SIG-M5 treated with dmso at 0.1 percent for 504 hours (cell line): ENCODE results near the gene COPG2.
"Not testable (repeated sequence)": the region's sequence is repeated elsewhere in the genome, so short reads cannot be mapped to it uniquely, and the experiment has no call there.

Experiments used
- DNase-seq: peaks from one replicate; lab custom pipeline; 2025; ENCODE audit not compliant: unreplicated experiment; lab: John Stamatoyannopoulos, UW

The COPG2 gene, protein sequence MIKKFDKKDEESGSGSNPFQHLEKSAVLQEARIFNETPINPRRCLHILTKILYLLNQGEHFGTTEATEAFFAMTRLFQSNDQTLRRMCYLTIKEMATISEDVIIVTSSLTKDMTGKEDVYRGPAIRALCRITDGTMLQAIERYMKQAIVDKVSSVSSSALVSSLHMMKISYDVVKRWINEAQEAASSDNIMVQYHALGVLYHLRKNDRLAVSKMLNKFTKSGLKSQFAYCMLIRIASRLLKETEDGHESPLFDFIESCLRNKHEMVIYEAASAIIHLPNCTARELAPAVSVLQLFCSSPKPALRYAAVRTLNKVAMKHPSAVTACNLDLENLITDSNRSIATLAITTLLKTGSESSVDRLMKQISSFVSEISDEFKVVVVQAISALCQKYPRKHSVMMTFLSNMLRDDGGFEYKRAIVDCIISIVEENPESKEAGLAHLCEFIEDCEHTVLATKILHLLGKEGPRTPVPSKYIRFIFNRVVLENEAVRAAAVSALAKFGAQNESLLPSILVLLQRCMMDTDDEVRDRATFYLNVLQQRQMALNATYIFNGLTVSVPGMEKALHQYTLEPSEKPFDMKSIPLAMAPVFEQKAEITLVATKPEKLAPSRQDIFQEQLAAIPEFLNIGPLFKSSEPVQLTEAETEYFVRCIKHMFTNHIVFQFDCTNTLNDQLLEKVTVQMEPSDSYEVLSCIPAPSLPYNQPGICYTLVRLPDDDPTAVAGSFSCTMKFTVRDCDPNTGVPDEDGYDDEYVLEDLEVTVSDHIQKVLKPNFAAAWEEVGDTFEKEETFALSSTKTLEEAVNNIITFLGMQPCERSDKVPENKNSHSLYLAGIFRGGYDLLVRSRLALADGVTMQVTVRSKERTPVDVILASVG

GRCh38 chr7:130668258-130669084 lies at the start of gene COPG2:
TSS of gene COPG2 (minus strand) at chr7:130668748. CDS start at chr7:130668668, 80 bp downstream.
- DNase-seq: peak; percentile 74

DNA sequence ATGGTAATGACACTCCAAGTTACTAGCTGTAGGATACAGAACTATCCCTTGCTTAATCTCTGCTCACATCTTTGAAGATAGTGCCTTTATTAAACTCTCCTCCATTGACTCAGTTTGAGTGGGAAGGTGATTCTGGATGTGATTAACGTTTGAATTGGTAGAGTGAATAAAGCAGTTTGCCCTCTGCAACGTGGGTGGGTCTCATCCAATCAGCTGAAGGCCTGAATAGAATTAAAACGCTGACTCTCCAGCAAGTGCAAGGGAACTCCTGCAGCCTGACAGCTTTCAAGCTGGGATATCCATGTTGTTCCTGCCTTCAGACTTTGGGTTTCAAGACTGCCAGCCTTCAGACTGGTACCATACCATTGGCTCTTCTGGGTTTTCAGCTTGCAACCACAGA lies 43.9 kb upstream of the COPG2 start:
- no peak for DNase-seq

- no peak for DNase-seq
Measured at GRCh38 chr7:130708766-130709165, 40.2 kb upstream of the COPG2 start.

DNA sequence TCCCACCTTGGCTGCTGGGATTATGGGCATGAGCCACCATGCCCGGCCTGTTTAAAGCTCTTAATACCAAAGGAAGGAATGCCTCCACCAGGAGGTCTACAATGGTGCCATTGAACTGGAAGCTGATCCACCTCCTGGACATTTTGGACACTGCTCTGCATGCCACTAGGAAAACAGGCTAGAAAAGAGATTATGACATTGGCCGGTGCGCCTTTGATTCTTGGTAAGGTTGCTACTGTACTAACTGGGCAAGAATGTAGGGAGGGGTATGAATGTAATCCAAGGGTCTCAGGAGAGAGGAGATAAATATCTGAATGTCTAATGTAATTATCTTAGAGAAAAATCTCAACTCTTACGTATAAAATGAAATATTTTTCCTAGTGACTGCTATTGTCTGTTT lies 39.5 kb upstream of the COPG2 start:
- DNase-seq: no peak

DNA sequence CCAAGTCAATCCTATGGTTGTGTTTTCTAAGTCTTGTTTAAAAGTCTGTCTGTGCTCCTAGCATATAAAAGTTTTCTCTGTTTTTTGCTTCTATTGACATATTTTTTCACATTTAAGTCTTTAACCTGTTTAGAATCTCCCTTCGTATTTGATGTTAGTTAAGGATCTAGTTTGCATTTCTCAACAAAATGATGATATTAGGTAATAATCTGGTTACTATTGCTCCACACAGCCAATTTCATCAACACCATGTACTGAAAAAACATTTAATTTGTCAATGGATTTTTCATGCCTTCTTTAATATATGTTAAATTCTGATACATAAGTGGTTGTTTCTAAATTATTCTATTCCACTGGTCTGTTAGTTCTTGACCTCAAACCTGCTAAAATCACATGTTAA lies 35.3 kb upstream of the COPG2 start:
- peak; percentile 4 for DNase-seq

DNA sequence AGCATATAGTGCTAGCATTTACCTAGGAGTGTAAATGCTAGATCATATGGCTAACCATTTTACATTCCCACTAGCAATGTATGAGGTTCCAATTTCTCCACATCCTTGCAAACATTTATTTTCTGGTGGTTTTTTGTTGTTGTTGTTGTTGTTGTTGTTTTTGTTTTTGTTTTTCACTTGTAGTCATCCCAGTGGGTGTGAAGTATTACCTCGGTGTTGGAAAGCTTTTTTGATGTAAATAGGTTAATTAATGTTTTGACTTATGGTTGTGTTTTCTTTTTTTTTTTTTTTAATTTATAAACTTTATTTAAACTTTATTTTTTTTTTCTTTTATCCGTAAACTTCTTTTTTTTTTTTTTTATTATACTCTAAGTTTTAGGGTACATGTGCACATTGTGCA lies 33.1 kb upstream of the COPG2 start:
- no peak for DNase-seq

DNA sequence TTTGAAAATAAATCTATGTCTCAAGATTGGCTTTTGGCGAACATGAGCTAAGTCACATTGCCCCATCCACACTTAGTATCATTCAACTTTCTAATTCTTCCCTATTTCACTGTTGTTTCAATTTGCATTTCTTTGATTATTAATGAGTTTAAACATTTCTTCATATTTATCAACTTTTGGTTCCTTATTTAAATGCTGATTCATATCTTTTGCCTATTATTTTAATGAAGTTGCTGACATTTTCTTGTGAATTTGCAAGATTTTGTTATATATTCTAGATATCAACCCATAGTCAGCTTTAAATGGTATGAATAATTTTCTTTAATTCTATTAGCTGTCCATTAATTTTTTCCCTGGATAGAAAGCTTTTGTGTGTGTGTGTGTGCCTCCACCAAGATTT lies 32.2 kb upstream of the COPG2 start:
- no peak for DNase-seq

DNA sequence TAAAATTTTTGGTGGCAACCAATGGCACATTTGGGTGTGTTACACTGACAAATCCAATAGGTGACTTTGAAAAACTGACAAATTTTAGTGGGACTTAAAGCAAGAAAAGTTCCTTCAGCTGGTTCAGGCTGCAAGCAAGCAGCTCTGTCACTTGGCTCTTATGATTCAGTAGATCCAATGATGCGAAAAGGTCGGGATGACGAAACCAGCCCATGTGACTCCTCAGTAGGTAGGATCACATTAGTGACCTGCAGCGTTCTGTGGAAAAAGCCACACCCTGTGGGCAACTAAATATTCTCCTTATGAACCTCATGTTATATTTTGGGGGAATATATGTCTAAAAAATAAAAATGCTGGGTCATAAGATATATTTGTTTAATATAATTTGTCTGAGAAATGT lies 31.1 kb upstream of the COPG2 start:
- DNase-seq: no peak

GRCh38 chr7:130697820-130698219 lies 29.3 kb upstream of the COPG2 start:
- no peak for DNase-seq

DNA sequence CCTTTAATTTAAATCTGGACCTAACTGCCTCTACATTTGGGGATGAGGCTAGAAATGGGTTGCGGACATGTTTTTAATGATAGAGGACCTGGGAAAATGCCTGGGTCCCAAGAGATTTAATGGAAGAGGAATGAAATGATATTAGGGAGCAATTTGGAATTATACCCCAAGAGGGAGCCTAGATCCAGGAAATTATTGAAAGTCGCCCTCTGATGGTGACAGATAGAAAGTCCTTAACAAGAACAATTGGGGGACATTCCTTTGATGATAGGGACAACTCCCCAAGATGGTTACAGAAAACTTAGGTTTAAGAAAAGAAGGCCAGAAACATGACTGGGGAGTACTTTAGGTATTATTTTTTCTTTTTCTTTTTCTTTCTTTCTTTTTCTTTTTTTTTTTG lies 27.3 kb upstream of the COPG2 start:
- peak; percentile 16 for DNase-seq

DNA sequence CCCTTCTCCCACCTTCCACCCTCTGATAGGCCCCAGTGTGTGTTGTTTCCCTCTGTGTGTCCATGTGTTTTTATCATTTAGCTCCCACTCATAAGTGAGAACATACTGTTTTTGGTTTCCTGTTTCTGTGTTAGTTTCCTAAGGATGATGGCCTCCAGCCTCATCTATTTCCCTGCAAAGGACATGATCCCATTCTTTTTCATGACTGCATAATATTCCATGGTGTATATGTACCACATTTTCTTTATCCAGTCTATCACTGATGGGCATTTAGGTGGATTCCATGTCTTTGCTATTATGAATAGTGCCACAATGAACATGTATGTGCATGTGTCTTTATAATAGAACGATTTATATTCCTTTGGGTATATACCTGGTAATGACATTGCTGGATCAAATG lies 23.8 kb upstream of the COPG2 start:
- DNase-seq: not testable (repeated sequence)

GRCh38 chr7:130689683-130690082 lies 21.1 kb upstream of the COPG2 start:
- no peak for DNase-seq

- no peak for DNase-seq
Measured at GRCh38 chr7:130683026-130683425, 14.5 kb upstream of the COPG2 start.

GRCh38 chr7:130674456-130674855 lies 5.9 kb upstream of the COPG2 start:
- DNase-seq: no peak

GRCh38 chr7:130673066-130673465 lies 4.5 kb upstream of the COPG2 start:
- no peak for DNase-seq

GRCh38 chr7:130672146-130672545 lies 3.6 kb upstream of the COPG2 start:
- no peak for DNase-seq

- DNase-seq: peak; percentile 37
Measured at GRCh38 chr7:130669085-130669700, 645 bp upstream of the COPG2 start.

GRCh38 chr7:130667593-130668257 lies 823 bp downstream of the COPG2 start:
- DNase-seq: no peak

DNA sequence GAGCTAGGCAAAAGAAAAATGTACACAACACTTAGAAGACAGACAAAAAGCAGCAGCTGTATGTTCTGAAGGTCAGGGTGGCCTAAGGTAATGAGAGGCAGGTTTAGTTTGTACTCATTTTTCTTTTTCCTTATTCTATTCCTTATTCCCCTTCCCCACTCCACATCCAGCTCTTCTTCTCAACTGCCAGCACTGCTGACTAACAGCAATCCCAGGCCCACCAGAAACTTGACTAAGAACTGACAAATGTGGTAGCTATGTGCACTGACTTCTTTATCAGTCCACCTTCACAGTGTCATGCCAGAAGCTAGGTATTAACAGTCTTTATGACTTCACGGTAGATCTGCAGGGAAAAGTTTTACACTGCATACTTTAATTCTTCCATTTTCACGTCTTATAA lies 6.1 kb downstream of the COPG2 start:
- DNase-seq: no peak

DNA sequence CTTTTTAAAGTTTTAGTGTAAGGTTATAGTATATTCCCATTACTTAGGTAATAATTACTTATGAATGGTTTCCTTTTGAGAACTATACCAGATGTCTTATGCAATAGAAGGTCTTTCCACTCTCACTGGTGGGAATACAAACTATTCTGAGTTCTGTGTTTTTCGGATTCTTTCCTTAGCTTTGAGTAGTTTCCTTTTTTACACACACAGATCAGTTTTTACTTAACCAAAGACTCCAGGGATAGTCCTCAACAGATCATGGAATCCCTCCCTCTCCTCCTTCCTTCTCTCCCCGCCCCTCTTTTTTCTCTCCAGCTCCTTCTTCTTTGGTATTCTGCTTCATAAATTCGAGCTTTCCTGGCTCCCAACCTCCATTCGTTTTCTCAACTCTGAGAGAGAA lies 13.3 kb downstream of the COPG2 start:
- DNase-seq: no peak
